Measurements from ENCODE around the gene FGF21. TPM values are rescaled to one million over a fixed set of nuclear protein-coding genes. Genes with fewer than 3 reads are reported as not detected.

FGF21 gene
- total RNA-seq, 5 donors from 2014 or later (not counting 1 experiment from before 2014, with no cell fraction given) = not detected

DNA sequence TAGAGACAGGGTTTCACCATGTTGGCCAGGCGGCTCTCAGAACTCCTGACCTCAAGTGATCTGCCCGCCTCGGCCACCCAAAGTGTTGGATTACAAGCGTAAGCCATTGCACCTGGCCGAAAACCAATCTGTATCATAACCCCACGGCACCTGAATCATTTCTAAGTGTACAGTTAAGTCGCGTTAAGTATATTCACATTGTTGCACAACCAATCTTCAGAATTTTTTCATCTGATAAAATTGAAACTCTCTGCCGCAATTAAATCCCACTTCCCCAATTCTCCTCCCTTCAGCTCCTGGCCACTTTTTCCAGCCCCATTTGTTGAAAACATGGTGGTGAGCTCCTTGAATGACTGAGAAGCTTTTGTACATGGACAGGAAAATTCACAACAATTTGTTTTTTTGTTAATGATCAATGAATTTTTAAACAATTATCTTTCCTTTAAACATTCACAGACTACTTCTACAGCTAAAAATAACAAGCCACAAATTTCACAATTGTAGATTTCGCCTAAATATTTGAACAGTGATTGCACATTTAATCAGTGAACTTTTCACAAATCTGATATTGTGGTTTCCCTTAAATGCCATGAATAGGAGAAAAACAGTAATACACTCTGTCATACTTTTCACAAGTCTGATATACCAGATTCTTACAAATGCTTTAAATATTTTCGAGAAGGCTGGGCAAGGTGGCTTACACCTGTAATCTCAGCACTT is 13.8 kb downstream of the FGF21 start:
- WGBS (ENCODE audit: insufficient coverage) = 76% methylated on average over 4 of the region's 11 CpGs
- POLR2A ChIA-PET = interaction anchor here in 1 of 2 donors (0.6 to 0.7 kb wide), 2 partner anchors 31 to 217 kb away, joined by 3 to 4 read pairs; no protein-coding TSS in a partner anchor

DNA sequence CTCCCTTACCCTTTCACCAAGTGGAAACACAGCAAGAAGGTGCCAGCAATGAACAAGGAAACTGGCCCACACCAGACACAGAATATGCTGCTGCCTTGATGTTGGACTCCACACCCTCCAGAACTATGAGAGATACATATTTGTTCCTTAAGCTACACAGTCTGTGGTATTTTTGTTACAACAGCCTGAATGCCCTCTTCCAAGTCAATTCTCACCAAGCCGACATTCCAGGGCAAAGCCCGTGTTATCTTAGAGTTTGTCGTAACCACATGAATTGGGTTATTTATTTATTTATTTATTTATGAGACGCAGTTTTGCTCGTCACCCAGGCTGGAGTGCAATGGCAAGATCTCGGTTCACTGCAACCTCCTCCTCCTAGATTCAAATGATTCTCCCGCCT is 14.9 kb downstream of the FGF21 start:
- Mint-ChIP-seq H3K9me3 (no peaks in the 10 kb centered on the region), H3K27me3 (peaks cover 16 to 28% of the 10 kb centered on the region in 2 donors), H3K27ac (no peak overlapping the region), H3K4me1 (no peaks in the 10 kb centered on the region), H3K36me3 (no peaks in the 10 kb centered on the region), H3K4me3 (no peak overlapping the region)
- CTCF ChIA-PET = no interaction called here
- no peak overlapping the region for H3K27ac ChIP-seq (ENCODE audit: low read length)
- DNase-seq (no peak), ATAC-seq (replicated peaks in 1 of 4) (no peak)
- H3K27me3 ChIP-seq (replicated peaks in 1 of 2; ENCODE audit: control insufficient read depth in 2 of 2, extremely low read depth in 1 of 2, insufficient read depth in 2 of 2, low read length in 1 of 2) = peaks cover 2 to 36% of the 10 kb centered on the region in 2 experiments
- no peaks in the 10 kb centered on the region for H3K4me1 ChIP-seq (ENCODE audit: control insufficient read depth in 1 of 2, extremely low read depth in 1 of 2, insufficient read depth in 2 of 2, low read length in 2 of 2)
- no peaks in the 10 kb centered on the region for H3K9me3 ChIP-seq
- H3K36me3 ChIP-seq (ENCODE audit: control insufficient read depth in 2 of 2, extremely low read depth in 1 of 2, insufficient read depth in 1 of 2, low read length in 1 of 2) = no peaks in the 10 kb centered on the region
- no CpG with 5 or more reads among the region's 7 CpGs for WGBS (ENCODE audit: insufficient coverage)
- no peak overlapping the region for H3K4me3 ChIP-seq (ENCODE audit: control insufficient read depth in 1 of 2, extremely low read depth in 1 of 2, low read length in 1 of 2)
- POLR2A ChIA-PET = no interaction called here

More for the DNA sequence above, 13.8 kb downstream of the FGF21 start:
- ATAC-seq (replicated peaks in 1 of 4) (no peak), DNase-seq (no peak)
- no peak overlapping the region for H3K4me3 ChIP-seq (ENCODE audit: control insufficient read depth in 1 of 2, extremely low read depth in 1 of 2, low read length in 1 of 2)
- no peaks in the 10 kb centered on the region for H3K9me3 Mint-ChIP-seq
- H3K4me3 Mint-ChIP-seq = no peak overlapping the region
- H3K27me3 Mint-ChIP-seq = peaks cover 20 to 32% of the 10 kb centered on the region in 2 donors
- no peak overlapping the region for H3K27ac ChIP-seq (ENCODE audit: low read length)
- CTCF ChIA-PET = interaction anchor here in 1 of 2 donors (0.6 kb wide), 2 partner anchors 79 to 768 kb away, joined by 4 to 5 read pairs; no protein-coding TSS in a partner anchor
- no peaks in the 10 kb centered on the region for H3K9me3 ChIP-seq
- H3K36me3 ChIP-seq (ENCODE audit: control insufficient read depth in 2 of 2, extremely low read depth in 1 of 2, insufficient read depth in 1 of 2, low read length in 1 of 2) = no peaks in the 10 kb centered on the region
- H3K4me1 ChIP-seq (ENCODE audit: control insufficient read depth in 1 of 2, extremely low read depth in 1 of 2, insufficient read depth in 2 of 2, low read length in 2 of 2) = no peaks in the 10 kb centered on the region
- H3K27me3 ChIP-seq (replicated peaks in 1 of 2; ENCODE audit: control insufficient read depth in 2 of 2, extremely low read depth in 1 of 2, insufficient read depth in 2 of 2, low read length in 1 of 2) = peaks cover 2 to 37% of the 10 kb centered on the region in 2 experiments
- H3K36me3 Mint-ChIP-seq = no peaks in the 10 kb centered on the region
- no peaks in the 10 kb centered on the region for H3K4me1 Mint-ChIP-seq
- peak overlapping the region in 1 of 2 donors; percentile 41 for H3K27ac Mint-ChIP-seq

DNA sequence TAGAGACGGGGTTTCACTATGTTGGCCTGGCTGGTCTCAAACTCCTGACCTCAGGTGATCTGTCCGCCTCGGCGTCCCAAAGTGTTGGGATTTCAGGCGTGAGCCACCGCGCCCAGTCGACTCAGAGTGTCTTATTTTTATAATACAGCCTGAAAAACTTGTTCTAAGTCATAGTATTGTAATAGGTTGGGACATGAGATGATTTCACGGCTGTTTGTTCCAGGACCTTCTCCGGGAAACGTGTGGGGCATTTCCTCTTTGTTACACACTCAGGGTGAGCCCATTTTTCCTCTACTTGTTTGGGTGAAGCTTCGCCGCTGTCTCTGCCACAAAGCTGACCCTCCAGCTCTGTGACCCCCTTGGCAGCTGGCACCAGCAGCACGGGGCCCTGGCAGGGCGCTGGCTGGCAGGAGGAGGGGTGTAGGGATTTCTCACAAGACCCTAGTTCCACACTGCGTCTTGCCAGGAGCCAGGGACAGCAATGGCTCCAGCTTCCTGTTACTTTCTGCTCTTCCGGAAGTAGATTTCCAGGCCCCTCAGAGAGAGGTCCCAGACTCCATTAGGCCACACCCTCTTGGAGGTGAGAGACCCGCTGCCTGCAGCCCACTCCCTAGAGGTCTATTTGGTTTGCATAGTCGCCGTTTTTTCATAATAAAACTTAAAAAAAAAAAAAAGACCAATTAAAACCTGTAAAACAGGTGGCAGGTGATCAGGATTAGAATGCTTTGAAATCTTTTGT is 15.6 kb downstream of the FGF21 start:
- ChIA-PET CTCF (no interaction called here), POLR2A (no interaction called here)
- Mint-ChIP-seq H3K27ac (no peak overlapping the region), H3K4me1 (no peaks in the 10 kb centered on the region), H3K27me3 (peaks cover 13 to 25% of the 10 kb centered on the region in 2 donors), H3K36me3 (no peaks in the 10 kb centered on the region), H3K4me3 (no peak overlapping the region), H3K9me3 (no peaks in the 10 kb centered on the region)
- peaks cover 2 to 34% of the 10 kb centered on the region in 2 experiments for H3K27me3 ChIP-seq (replicated peaks in 1 of 2; ENCODE audit: control insufficient read depth in 2 of 2, extremely low read depth in 1 of 2, insufficient read depth in 2 of 2, low read length in 1 of 2)
- H3K36me3 ChIP-seq (ENCODE audit: control insufficient read depth in 2 of 2, extremely low read depth in 1 of 2, insufficient read depth in 1 of 2, low read length in 1 of 2) = no peaks in the 10 kb centered on the region
- no peaks in the 10 kb centered on the region for H3K4me1 ChIP-seq (ENCODE audit: control insufficient read depth in 1 of 2, extremely low read depth in 1 of 2, insufficient read depth in 2 of 2, low read length in 2 of 2)
- H3K4me3 ChIP-seq (ENCODE audit: control insufficient read depth in 1 of 2, extremely low read depth in 1 of 2, low read length in 1 of 2) = no peak overlapping the region
- no peak overlapping the region for H3K27ac ChIP-seq (ENCODE audit: low read length)
- H3K9me3 ChIP-seq = no peaks in the 10 kb centered on the region
- WGBS (ENCODE audit: insufficient coverage) = 67% methylated on average over 4 of the region's 20 CpGs
- no peak for DNase-seq
- ATAC-seq (replicated peaks in 1 of 4) = no peak

DNA sequence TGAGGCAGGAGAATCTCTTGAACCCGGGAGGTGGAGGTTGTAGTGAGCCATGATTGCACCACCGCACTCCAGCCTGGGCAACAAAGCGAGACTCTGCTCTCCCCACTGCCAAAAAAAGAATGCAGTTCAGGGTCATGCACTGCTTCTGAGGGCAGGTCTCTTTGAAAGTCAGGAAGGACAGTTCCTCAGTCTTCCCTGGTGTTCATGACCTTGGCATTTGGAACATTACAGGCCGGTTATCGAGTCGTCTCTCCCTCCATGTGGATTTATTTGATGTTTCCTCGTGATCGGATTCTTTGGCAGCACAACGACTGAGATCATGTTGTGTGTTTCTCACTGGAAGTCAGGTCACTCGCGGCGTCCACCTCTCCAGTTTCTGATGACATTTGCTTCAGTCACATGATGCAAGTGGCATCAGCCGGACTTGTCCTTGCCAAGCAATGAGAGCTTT is 17.2 kb downstream of the FGF21 start:
- ChIA-PET CTCF (interaction anchor here (0.6 kb wide), 2 partner anchors 43 to 230 kb away, joined by 3 to 4 read pairs; no protein-coding TSS in a partner anchor), POLR2A (no interaction called here)
- Mint-ChIP-seq H3K27ac (no peak overlapping the region), H3K4me3 (no peak overlapping the region), H3K4me1 (no peaks in the 10 kb centered on the region), H3K9me3 (no peaks in the 10 kb centered on the region), H3K27me3 (peaks cover 12 to 21% of the 10 kb centered on the region in 2 donors), H3K36me3 (no peaks in the 10 kb centered on the region)
- DNase-seq = no peak
- no peaks in the 10 kb centered on the region for H3K9me3 ChIP-seq
- WGBS (ENCODE audit: insufficient coverage) = 92% methylated on average over 10 of the region's 13 CpGs
- H3K4me3 ChIP-seq (ENCODE audit: control insufficient read depth in 1 of 2, extremely low read depth in 1 of 2, low read length in 1 of 2) = no peak overlapping the region
- H3K27ac ChIP-seq (ENCODE audit: low read length) = no peak overlapping the region
- H3K4me1 ChIP-seq (ENCODE audit: control insufficient read depth in 1 of 2, extremely low read depth in 1 of 2, insufficient read depth in 2 of 2, low read length in 2 of 2) = no peaks in the 10 kb centered on the region
- H3K27me3 ChIP-seq (replicated peaks in 1 of 2; ENCODE audit: control insufficient read depth in 2 of 2, extremely low read depth in 1 of 2, insufficient read depth in 2 of 2, low read length in 1 of 2) = peaks cover 2 to 34% of the 10 kb centered on the region in 2 experiments
- no peaks in the 10 kb centered on the region for H3K36me3 ChIP-seq (ENCODE audit: control insufficient read depth in 2 of 2, extremely low read depth in 1 of 2, insufficient read depth in 1 of 2, low read length in 1 of 2)
- no peak for ATAC-seq (replicated peaks in 1 of 4)

DNA sequence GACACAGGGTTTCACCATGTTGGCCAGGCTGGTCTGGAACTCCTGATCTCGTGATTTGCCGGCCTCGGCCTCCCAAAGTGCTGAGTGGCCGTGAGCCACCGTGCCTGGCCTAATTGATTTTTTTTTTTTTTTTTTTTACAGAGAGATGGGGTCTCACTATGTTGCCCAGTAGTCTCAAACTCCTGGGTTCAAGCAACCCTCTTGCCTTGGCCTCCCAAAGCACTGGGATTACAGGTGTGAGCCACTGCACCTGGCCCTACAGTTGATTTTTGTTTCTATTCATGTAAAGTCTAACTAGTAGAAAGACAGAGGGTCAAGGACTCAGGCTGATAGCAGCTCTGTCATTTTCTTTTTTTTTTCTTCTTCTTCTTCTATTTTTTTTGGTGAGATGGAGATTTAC is 21.8 kb downstream of the FGF21 start:
- Histone ChIP-seq H3K27me3 (replicated peaks in 1 of 2; ENCODE audit: control insufficient read depth in 2 of 2, extremely low read depth in 1 of 2, insufficient read depth in 2 of 2, low read length in 1 of 2) (peaks cover 0 to 10% of the 10 kb centered on the region in 2 experiments), H3K9me3 (no peaks in the 10 kb centered on the region), H3K4me3 (ENCODE audit: control insufficient read depth in 1 of 2, extremely low read depth in 1 of 2, low read length in 1 of 2) (no peak overlapping the region), H3K36me3 (ENCODE audit: control insufficient read depth in 2 of 2, extremely low read depth in 1 of 2, insufficient read depth in 1 of 2, low read length in 1 of 2) (no peaks in the 10 kb centered on the region), H3K4me1 (ENCODE audit: control insufficient read depth in 1 of 2, extremely low read depth in 1 of 2, insufficient read depth in 2 of 2, low read length in 2 of 2) (no peaks in the 10 kb centered on the region), H3K27ac (ENCODE audit: low read length) (no peak overlapping the region)
- DNase-seq (no peak), ATAC-seq (replicated peaks in 1 of 4) (no peak)
- no peaks in the 10 kb centered on the region for H3K9me3 Mint-ChIP-seq
- H3K4me3 Mint-ChIP-seq = no peak overlapping the region
- ChIA-PET POLR2A (no interaction called here), CTCF (interaction anchor here in 1 of 2 donors (0.6 kb wide), 1 partner anchor 271 kb away, joined by 4 read pairs; no protein-coding TSS in a partner anchor)
- 100% methylated on average over 4 of the region's 5 CpGs for WGBS (ENCODE audit: insufficient coverage)
- peaks cover 0 to under 1% (median 0%) of the 10 kb centered on the region in 3 donors for H3K4me1 Mint-ChIP-seq
- no peaks in the 10 kb centered on the region for H3K36me3 Mint-ChIP-seq
- H3K27me3 Mint-ChIP-seq = peaks cover under 1 to 3% of the 10 kb centered on the region in 2 donors
- H3K27ac Mint-ChIP-seq = no peak overlapping the region

DNA sequence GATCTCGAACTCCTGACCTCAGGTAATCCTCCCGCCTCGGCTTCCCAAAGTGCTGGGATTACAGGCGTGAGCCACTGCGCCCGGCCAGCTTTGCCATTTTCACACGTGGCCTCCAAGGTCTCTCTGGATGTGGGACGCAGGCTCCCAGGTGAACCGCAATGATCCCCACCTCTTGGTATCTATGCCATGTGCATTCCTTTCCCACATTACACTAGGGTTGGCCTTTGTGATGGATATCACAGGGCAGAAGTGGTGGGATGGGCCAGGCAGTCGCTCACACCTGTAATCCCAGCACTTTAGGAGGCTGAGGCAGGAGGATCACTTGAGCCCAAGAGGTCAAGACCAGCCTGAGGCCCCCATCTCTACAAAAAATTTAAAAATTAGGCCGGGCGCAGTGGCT is 22.4 kb downstream of the FGF21 start:
- H3K27me3 ChIP-seq (replicated peaks in 1 of 2; ENCODE audit: control insufficient read depth in 2 of 2, extremely low read depth in 1 of 2, insufficient read depth in 2 of 2, low read length in 1 of 2) = peaks cover 0 to 15% of the 10 kb centered on the region in 2 experiments
- 86% methylated on average over 7 of the region's 12 CpGs for WGBS (ENCODE audit: insufficient coverage)
- CTCF ChIA-PET = no interaction called here

More for the DNA sequence above, 22.4 kb downstream of the FGF21 start:
- Histone ChIP-seq H3K4me1 (ENCODE audit: control insufficient read depth in 1 of 2, extremely low read depth in 1 of 2, insufficient read depth in 2 of 2, low read length in 2 of 2) (peaks cover 0 to 5% of the 10 kb centered on the region in 2 experiments), H3K4me3 (ENCODE audit: control insufficient read depth in 1 of 2, extremely low read depth in 1 of 2, low read length in 1 of 2) (no peak overlapping the region), H3K9me3 (no peaks in the 10 kb centered on the region), H3K36me3 (ENCODE audit: control insufficient read depth in 2 of 2, extremely low read depth in 1 of 2, insufficient read depth in 1 of 2, low read length in 1 of 2) (no peaks in the 10 kb centered on the region), H3K27ac (ENCODE audit: low read length) (no peak overlapping the region)
- POLR2A ChIA-PET = no interaction called here
- Mint-ChIP-seq H3K27ac (no peak overlapping the region), H3K36me3 (no peaks in the 10 kb centered on the region), H3K9me3 (no peaks in the 10 kb centered on the region), H3K4me1 (peaks cover 3 to 5% (median 3%) of the 10 kb centered on the region in 3 donors), H3K4me3 (no peak overlapping the region), H3K27me3 (peaks cover 0 to 4% of the 10 kb centered on the region in 2 donors)
- ATAC-seq (replicated peaks in 1 of 4) = no peak
- no peak for DNase-seq

Measured in T-cell (primary cell).